ENCODE data around the gene SPSB3. TPM values are rescaled to one million over a fixed set of nuclear protein-coding genes. Genes with fewer than 3 reads are reported as not detected.

Gene SPSB3
- total and polyA plus RNA-seq, 2 of the 13 experiments (the other 11 are each of a cell fraction or from before 2014, with no cell fraction given) = 13.2 to 21.9 TPM

- TF ChIP-seq PATZ1 (CRISPR knock-in tag; IDR thresholded peaks at IDR 0.05) = no peak
- TF ChIP-seq MEF2D (CRISPR knock-in tag; IDR thresholded peaks at IDR 0.05) = no peak
- TF ChIP-seq ARID5B (CRISPR knock-in tag; IDR thresholded peaks at IDR 0.05) = no peak
- no peak for TF ChIP-seq ZNF34 (CRISPR knock-in tag; IDR thresholded peaks at IDR 0.05; ENCODE audit: borderline replicate concordance)
Observed at GRCh38 chr16:1818204-1818872, 36.0 kb upstream of the SPSB3 start (continued).

- in situ Hi-C loops (cut with HindIII; ENCODE audit: extremely low pct_ligation_motif_present, low pct_unique_long_range_greater_than_20kb) = no loop called here
- intact Hi-C loops (cut with micrococcal nuclease; ENCODE audit: unreplicated experiment) = no loop called here
- Histone ChIP-seq H3K4me1 (ENCODE audit: insufficient read depth, low read length) (peaks cover 5% of the 10 kb centered on the region), H3K27me3 (ENCODE audit: control insufficient read depth in 1 of 2, insufficient read depth in 2 of 2, low read length in 2 of 2) (no peaks in the 10 kb centered on the region), H2AFZ (ENCODE audit: low read length) (no peak overlapping the region), H3K36me3 (replicated peaks in 1 of 2; ENCODE audit: control insufficient read depth in 1 of 2, insufficient read depth in 2 of 2, low read length in 2 of 2) (peaks cover 16 to 43% of the 10 kb centered on the region in 2 experiments; a peak in 4 of 5 replicates), H3K4me3 (replicated peaks in 1 of 3; ENCODE audit: insufficient read depth in 1 of 3, low read depth in 2 of 3, low read length in 3 of 3) (no peak overlapping the region), H4K20me1 (ENCODE audit: insufficient read depth, low read length) (peaks cover 5% of the 10 kb centered on the region; the same call in 1 of the 2 replicates), H3K9me3 (ENCODE audit: low read length) (no peaks in the 10 kb centered on the region), H3K4me2 (ENCODE audit: low read depth, low read length) (no peak overlapping the region), H3K27ac (ENCODE audit: extremely low read length, insufficient read depth, low read length) (no peak overlapping the region), H3K79me2 (ENCODE audit: insufficient read depth, low read length) (no peaks in the 10 kb centered on the region), H3K9ac (ENCODE audit: insufficient read depth, low read depth, low read length) (no peak overlapping the region)
- FAIRE-seq = no peak
- CTCF ChIA-PET (ENCODE audit: low intra/inter-chr PET ratio, low total read pairs) = no interaction called here
- 97% methylated on average over 13 of the region's 17 CpGs for WGBS (ENCODE audit: low lambda C conversion rate)
- no peak for DNase-seq (ENCODE audit: low spot score)
- no TSS peak for BruUV-seq (replicated peaks)
- POLR2A ChIA-PET = no interaction called here
- peak; percentile 11; the same call in 2 of the 3 replicates for ATAC-seq
- TF ChIP-seq PRDM10 (CRISPR knock-in tag; IDR thresholded peaks at IDR 0.05; ENCODE audit: low read depth) = no peak
- no peak for TF ChIP-seq ZSCAN12 (CRISPR knock-in tag; IDR thresholded peaks at IDR 0.05)
- no peak for TF ChIP-seq MEIS1 (CRISPR knock-in tag; IDR thresholded peaks at IDR 0.05; ENCODE audit: borderline replicate concordance)
- no peak for TF ChIP-seq ZBTB26 (CRISPR knock-in tag; IDR thresholded peaks at IDR 0.05; ENCODE audit: borderline replicate concordance)
Observed at GRCh38 chr16:1817716-1818115, 35.3 kb upstream of the SPSB3 start.

All from HepG2 (cell line).